IMR-90 (cell line): ENCODE data around the gene TOPORS. TPM values are rescaled to one million over a fixed set of nuclear protein-coding genes. Genes with fewer than 3 reads are reported as not detected.

Experiments
- ATAC-seq: fragments of 200-7000 bp; cut with Tn5 transposase; 2 replicates; pipeline ENCODE4 v1.9.1; 2020; ENCODE audit warnings: low read depth, mild to moderate bottlenecking, moderate library complexity
- BruUV-seq: library from RNA; stranded (reverse); fragments of 400-500 nt; replicated peaks from 2 replicates; lab custom pipeline; 2021; lab: Mats Ljungman, UMichigan
- CTCF ChIA-PET: fragments of 300-600 bp; formaldehyde crosslinking; extraction: SDS; loops from one replicate; lab custom pipeline; 2021; ENCODE audit warnings: antibody characterized with exemption; lab: Yijun Ruan, JAX
- POLR2A ChIA-PET: fragments of 300-600 bp; sonication (Branson Sonifier 250); formaldehyde crosslinking; loops from one replicate; lab custom pipeline; 2022; ENCODE audit warnings: antibody characterized with exemption; ENCODE audit not compliant: unreplicated experiment; lab: Charles Lee
- DNase-seq: peaks from one replicate; pipeline ENCODE4 v3.0.0; 2013
- H2AFZ ChIP-seq: replicated peaks from 2 replicates; pipeline ENCODE3; 2013; ENCODE audit warnings: low read length, mild to moderate bottlenecking; ENCODE audit not compliant: poor library complexity
- H2AK5ac ChIP-seq: 2 replicates; pipeline ENCODE4 v1.6.1; 2013; ENCODE audit warnings: low read depth, low read length, inconsistent platforms
- H2AK9ac ChIP-seq: replicated peaks from 2 replicates; pipeline ENCODE3; 2013; ENCODE audit warnings: mild to moderate bottlenecking, low read depth, low read length, moderate library complexity; ENCODE audit not compliant: poor library complexity
- H2BK120ac ChIP-seq: 2 replicates; pipeline ENCODE4 v1.6.1; 2013; ENCODE audit warnings: low read depth, low read length, inconsistent platforms
- H2BK15ac ChIP-seq: 3 replicates; pipeline ENCODE4 v1.6.1; 2013; ENCODE audit warnings: low read depth, low read length, inconsistent platforms
- H2BK20ac ChIP-seq: 2 replicates; pipeline ENCODE4 v1.6.1; 2013; ENCODE audit warnings: low read depth, mild to moderate bottlenecking, inconsistent platforms, low read length, moderate library complexity
- H2BK5ac ChIP-seq: 2 replicates; pipeline ENCODE4 v1.6.1; 2013; ENCODE audit warnings: mild to moderate bottlenecking, low read depth, low read length, inconsistent platforms; ENCODE audit not compliant: poor library complexity, severe bottlenecking
- H3K14ac ChIP-seq: replicated peaks from 2 replicates; pipeline ENCODE4 v1.6.1; 2013; ENCODE audit warnings: low read depth, low read length, inconsistent platforms
- H3K18ac ChIP-seq: 2 replicates; pipeline ENCODE4 v1.6.1; 2013; ENCODE audit warnings: low read depth, low read length, control low read depth
- H3K23ac ChIP-seq: 2 replicates; pipeline ENCODE4 v1.6.1; 2013; ENCODE audit warnings: low read depth, low read length, inconsistent platforms
- H3K27ac ChIP-seq: 2 replicates; pipeline ENCODE4 v1.5.1; 2013; ENCODE audit warnings: mild to moderate bottlenecking, control low read depth, low read length; ENCODE audit not compliant: insufficient read depth
- H3K27me3 ChIP-seq: 2 replicates; pipeline ENCODE4 v1.6.1; 2013; ENCODE audit warnings: low read length; ENCODE audit not compliant: control insufficient read depth, insufficient read depth
- H3K36me3 ChIP-seq: 2 replicates; pipeline ENCODE4 v1.6.1; 2013; ENCODE audit warnings: low read length, mixed read lengths; ENCODE audit not compliant: control insufficient read depth, insufficient read depth
- H3K4ac ChIP-seq: 2 replicates; pipeline ENCODE4 v1.6.1; 2013; ENCODE audit warnings: low read depth, low read length, inconsistent platforms
- H3K4me1 ChIP-seq: 2 replicates; pipeline ENCODE4 v1.6.1; 2013; ENCODE audit warnings: low read length, mixed read lengths; ENCODE audit not compliant: control insufficient read depth, insufficient read depth
- H3K4me2 ChIP-seq: 2 replicates; pipeline ENCODE4 v1.6.1; 2013; ENCODE audit warnings: low read depth, mild to moderate bottlenecking, control low read depth, low read length, moderate library complexity
- H3K4me3 ChIP-seq: 2 replicates; pipeline ENCODE4 v1.5.1; 2013; ENCODE audit warnings: low read depth, mild to moderate bottlenecking, control low read depth, low read length, moderate library complexity; ENCODE audit not compliant: insufficient read depth
- H3K56ac ChIP-seq: 2 replicates; pipeline ENCODE4 v1.6.1; 2013; ENCODE audit warnings: low read length, inconsistent platforms; ENCODE audit not compliant: insufficient read depth; ENCODE audit errors: extremely low read depth
- H3K79me1 ChIP-seq, 2 experiments: 2 replicates each; pipeline ENCODE4 v1.6.1; 2013; ENCODE audit warnings: low read length in 2 of 2, inconsistent platforms in 1 of 2, low read depth in 1 of 2
- H3K9ac ChIP-seq: 2 replicates; pipeline ENCODE4 v1.6.1; 2013; ENCODE audit warnings: low read depth, low read length, control low read depth
- H3K9me1 ChIP-seq: 2 replicates; pipeline ENCODE4 v1.6.1; 2013; ENCODE audit warnings: low read length, inconsistent platforms; ENCODE audit not compliant: insufficient read depth
- H3K9me3 ChIP-seq: 2 replicates; pipeline ENCODE4 v1.6.1; 2013; ENCODE audit warnings: low read length; ENCODE audit not compliant: control insufficient read depth, insufficient read depth
- H4K20me1 ChIP-seq: 2 replicates; pipeline ENCODE4 v1.6.1; 2013; ENCODE audit warnings: low read length, inconsistent platforms; ENCODE audit not compliant: insufficient read depth
- H4K5ac ChIP-seq: 2 replicates; pipeline ENCODE4 v1.6.1; 2013; ENCODE audit warnings: mild to moderate bottlenecking, low read depth, low read length, control low read depth
- H4K8ac ChIP-seq, 2 experiments: 2 replicates each; pipeline ENCODE4 v1.6.1; 2013; ENCODE audit warnings: low read depth in 2 of 2, low read length in 2 of 2, control low read depth in 1 of 2, inconsistent platforms in 1 of 2
- H4K91ac ChIP-seq: 2 replicates; pipeline ENCODE4 v1.6.1; 2013; ENCODE audit warnings: low read depth, low read length, inconsistent platforms; ENCODE audit not compliant: insufficient read depth
- MAFK ChIP-seq: IDR thresholded peaks from 2 replicates; pipeline ENCODE4 v1.6.1; 2012; ENCODE audit warnings: low read depth, low read length, improper control_type of control experiment
- MXI1 ChIP-seq: IDR thresholded peaks from 2 replicates; pipeline ENCODE4 v1.6.1; 2012; ENCODE audit warnings: low read depth, mild to moderate bottlenecking, low read length, moderate library complexity, borderline replicate concordance
- RAD21 ChIP-seq: IDR thresholded peaks from 2 replicates; pipeline ENCODE4 v1.6.1; 2012; ENCODE audit warnings: low read length, improper control_type of control experiment
- RCOR1 ChIP-seq: IDR thresholded peaks from 2 replicates; pipeline ENCODE4 v1.6.1; 2012; ENCODE audit warnings: mild to moderate bottlenecking, low read length, improper control_type of control experiment; ENCODE audit not compliant: insufficient replicate concordance
- RFX5 ChIP-seq: IDR thresholded peaks from 2 replicates; pipeline ENCODE4 v1.8.0; 2012; ENCODE audit warnings: low read depth, mild to moderate bottlenecking, low read length, moderate library complexity
- WGBS, 2 experiments: methylation state at CpG; one replicate each; pipeline versions ENCODE4 v1.1.5 to v1.1.7; 2013; ENCODE audit warnings: missing lambda C conversion rate in 2 of 2; ENCODE audit not compliant: insufficient read length in 1 of 2; ENCODE audit errors: extremely low coverage in 2 of 2; 5-methylcytosine and 5-hydroxymethylcytosine counted together
- dilution Hi-C: fragments of 300-500 bp; cut with HindIII; formaldehyde crosslinking; loops from one replicate; pipeline ENCODE4 v1.14.3; 2018; ENCODE audit warnings: low sequenced_read_pairs; ENCODE audit not compliant: unreplicated experiment
- in situ Hi-C: fragments of 300-500 bp; cut with MboI; formaldehyde crosslinking; loops from 3 replicates; pipeline ENCODE4 v1.14.3; 2019; ENCODE audit warnings: low sequenced_read_pairs, inconsistent platforms, mixed read lengths
- intact Hi-C: fragments of 100-400 bp; cut with micrococcal nuclease; formaldehyde crosslinking; loops from 2 replicates; pipeline ENCODE4 v1.10.0; 2022
- polyA plus RNA-seq, 3 experiments: library from polyadenylated mRNA; depleted of rRNA; stranded (reverse); fragments of >200 nt; gene quantifications; 2 replicates each; pipeline ENCODE4 v1.2.3, GENCODE V29; 2012; ENCODE audit warnings: low replicate concordance in 1 of 3
- total RNA-seq: library from RNA; depleted of rRNA; stranded (reverse); fragments of >200 nt; gene quantifications from 2 replicates; pipeline ENCODE4 v1.2.3, GENCODE V29; 2012; rRNA removed
- TF ChIP-seq, protein P1 (sequence below): fragments of 150-350 bp; IDR thresholded peaks from 2 replicates; pipeline ENCODE4 v1.6.1; 2016; ENCODE audit warnings: low read depth, mild to moderate bottlenecking, low read length, moderate library complexity, borderline replicate concordance

Gene TOPORS
- total and polyA plus RNA-seq, 2 of the 4 experiments (the other 2 are of a cell fraction): 7.4 to 27.8 TPM

DNA sequence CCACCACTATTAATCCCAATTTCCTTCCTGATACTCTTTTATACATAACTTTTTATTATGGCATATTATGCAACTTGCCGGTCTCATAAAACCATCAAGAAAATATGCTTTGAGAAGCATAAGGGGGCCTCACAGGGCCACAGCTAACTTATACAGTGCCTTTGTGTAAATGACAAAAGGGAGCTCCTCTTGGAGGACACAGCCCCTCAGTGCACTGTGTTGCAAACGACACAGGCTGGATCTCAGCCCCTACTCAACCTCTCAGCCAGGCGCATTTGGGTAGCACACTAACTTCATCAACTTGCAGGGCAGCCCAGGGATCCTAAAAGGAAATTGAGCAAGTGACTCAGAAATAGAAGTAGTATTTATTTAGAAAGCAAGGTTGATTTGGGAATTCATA lies 61.8 kb downstream of the TOPORS start:
- H3K27ac ChIP-seq: no peak overlapping the region
- H4K91ac ChIP-seq: no peak overlapping the region
- H3K9ac ChIP-seq: no peak overlapping the region
- H3K14ac ChIP-seq: no peak overlapping the region
- no peak overlapping the region for H3K56ac ChIP-seq
- no peak overlapping the region for H3K4ac ChIP-seq
- no peak overlapping the region for H2AK5ac ChIP-seq
- H2AK9ac ChIP-seq: no peak overlapping the region
- H3K23ac ChIP-seq: no peak overlapping the region
- in situ Hi-C loops (no loop called here), intact Hi-C loops (loop anchor here (10.0 kb wide), 1 partner anchor 54 kb away; no protein-coding TSS in a partner anchor), dilution Hi-C loops (no loop called here)
- TF ChIP-seq RFX5 (no peak), RCOR1 (no peak), MAFK (no peak), MXI1 (no peak), RAD21 (no peak)
- TF ChIP-seq, protein P1, sequence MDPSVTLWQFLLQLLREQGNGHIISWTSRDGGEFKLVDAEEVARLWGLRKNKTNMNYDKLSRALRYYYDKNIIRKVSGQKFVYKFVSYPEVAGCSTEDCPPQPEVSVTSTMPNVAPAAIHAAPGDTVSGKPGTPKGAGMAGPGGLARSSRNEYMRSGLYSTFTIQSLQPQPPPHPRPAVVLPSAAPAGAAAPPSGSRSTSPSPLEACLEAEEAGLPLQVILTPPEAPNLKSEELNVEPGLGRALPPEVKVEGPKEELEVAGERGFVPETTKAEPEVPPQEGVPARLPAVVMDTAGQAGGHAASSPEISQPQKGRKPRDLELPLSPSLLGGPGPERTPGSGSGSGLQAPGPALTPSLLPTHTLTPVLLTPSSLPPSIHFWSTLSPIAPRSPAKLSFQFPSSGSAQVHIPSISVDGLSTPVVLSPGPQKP: no peak
- no peak overlapping the region for H2AFZ ChIP-seq
- H3K4me3 ChIP-seq: no peak overlapping the region
- H3K79me1 ChIP-seq: 0 out of 4 replicates have a peak, but pooled peaks cover 0 to 5% of the 10 kb centered on the region in 2 experiments
- no peak overlapping the region for H2BK120ac ChIP-seq
- H3K18ac ChIP-seq: no peak overlapping the region
- DNase-seq: no peak
- H2BK15ac ChIP-seq: no peak overlapping the region
- no peak overlapping the region for H2BK5ac ChIP-seq
- no peaks in the 10 kb centered on the region for H4K20me1 ChIP-seq
- H2BK20ac ChIP-seq: no peak overlapping the region
- H3K9me1 ChIP-seq: no peaks in the 10 kb centered on the region
- no peaks in the 10 kb centered on the region for H3K27me3 ChIP-seq
- H3K4me2 ChIP-seq: no peak overlapping the region
- no CpG with 5 or more reads among the region's 3 CpGs for WGBS, 2 experiments
- H3K36me3 ChIP-seq: peaks cover 12% of the 10 kb centered on the region
- no peak overlapping the region for H4K8ac ChIP-seq
- no peak overlapping the region for H4K5ac ChIP-seq
- ChIA-PET CTCF (no interaction called here), POLR2A (no interaction called here)
- ATAC-seq: no peak
- peaks cover 4% of the 10 kb centered on the region; the same call in 1 of the 2 replicates for H3K4me1 ChIP-seq
- H3K9me3 ChIP-seq: no peaks in the 10 kb centered on the region
- BruUV-seq: no TSS peak

Other genes starting within 250 kb of the TOPORS start
- gene ACO1, start 167.9 kb downstream of the TOPORS start, total RNA-seq: 140 and 158 TPM in 2 replicates
- gene ACO1, start 167.9 kb downstream of the TOPORS start, polyA plus RNA-seq (2012; rRNA removed): 77.6 and 85.9 TPM in 2 replicates
- gene RIGI, start 26.4 kb downstream of the TOPORS start, total RNA-seq: 13.6 and 18.1 TPM in 2 replicates
- gene RIGI, start 26.4 kb downstream of the TOPORS start, polyA plus RNA-seq (2012; rRNA removed): 3.8 and 4.8 TPM in 2 replicates
- 1.1 and 2.5 TPM in 2 replicates for gene SMIM27, start 259 bp downstream of the TOPORS start, total RNA-seq
- gene SMIM27, start 259 bp downstream of the TOPORS start, polyA plus RNA-seq (2012; rRNA removed): 3.4 and 5.5 TPM in 2 replicates
- gene NDUFB6, start 20.6 kb upstream of the TOPORS start, total RNA-seq: 24.2 and 77.2 TPM in 2 replicates
- gene NDUFB6, start 20.6 kb upstream of the TOPORS start, polyA plus RNA-seq (2012; rRNA removed): 51.0 and 55.9 TPM in 2 replicates
- gene TAF1L, start 83.1 kb upstream of the TOPORS start, total RNA-seq: under 0.01 TPM in 1 of 2 replicates, not detected in the other
- not detected in 2 replicates for gene TAF1L, start 83.1 kb upstream of the TOPORS start, polyA plus RNA-seq (2012; rRNA removed)
- gene TMEM215, start 231.0 kb upstream of the TOPORS start, total RNA-seq: not detected in 2 replicates
- not detected in 2 replicates for gene TMEM215, start 231.0 kb upstream of the TOPORS start, polyA plus RNA-seq (2012; rRNA removed)